AG09309 (cell line): Measurements from ENCODE around the gene TMEM147.

Experiments used
- DNase-seq: peaks from one replicate; pipeline ENCODE4 v3.0.0-alpha.2; 2010; ENCODE audit warnings: low read depth
- H3K4me3 ChIP-seq: 2 replicates; pipeline ENCODE4 v1.5.1; 2011; ENCODE audit warnings: mild to moderate bottlenecking, low read depth, low read length, moderate library complexity; ENCODE audit not compliant: control insufficient read depth
- CTCF ChIP-seq: IDR thresholded peaks from 2 replicates; pipeline ENCODE4 v1.5.1; 2011; ENCODE audit warnings: mild to moderate bottlenecking, low read depth, low read length, inconsistent platforms; ENCODE audit not compliant: insufficient read depth, control insufficient read depth; ENCODE audit errors: missing control alignments

TMEM147 gene

DNA sequence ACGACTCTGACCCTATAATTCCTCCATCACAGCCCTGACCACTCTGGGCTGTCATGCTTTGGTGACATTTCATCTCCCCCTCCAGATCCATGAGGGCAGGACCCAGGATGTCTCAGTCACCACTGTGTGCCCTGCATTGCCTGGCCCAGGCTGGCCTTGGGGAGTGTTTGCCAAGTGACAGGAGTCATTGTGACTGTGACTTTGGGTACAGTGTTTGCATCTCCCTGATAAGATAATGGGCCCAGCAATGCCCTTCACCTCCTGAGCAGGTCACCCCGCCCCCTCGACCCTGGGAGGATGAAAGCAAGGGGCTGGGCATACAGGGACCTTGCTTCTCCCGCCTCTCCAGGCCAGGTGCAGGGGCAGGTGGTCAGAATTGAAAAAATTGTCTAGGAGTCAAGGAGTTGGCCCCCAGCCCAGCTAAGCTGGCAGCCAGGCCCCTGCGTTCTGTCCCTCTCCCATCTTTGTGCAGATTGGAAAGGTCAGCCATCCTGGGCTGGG, 23.9 kb downstream of the TMEM147 start:
- TF ChIP-seq CTCF, result no peak
- H3K4me3 ChIP-seq, result no peak overlapping the region
- no peak for DNase-seq

- H3K4me3 ChIP-seq, result no peak overlapping the region
- no peak for TF ChIP-seq CTCF
Measured at GRCh38 chr19:35571406-35571965, 26.1 kb downstream of the TMEM147 start.

DNA sequence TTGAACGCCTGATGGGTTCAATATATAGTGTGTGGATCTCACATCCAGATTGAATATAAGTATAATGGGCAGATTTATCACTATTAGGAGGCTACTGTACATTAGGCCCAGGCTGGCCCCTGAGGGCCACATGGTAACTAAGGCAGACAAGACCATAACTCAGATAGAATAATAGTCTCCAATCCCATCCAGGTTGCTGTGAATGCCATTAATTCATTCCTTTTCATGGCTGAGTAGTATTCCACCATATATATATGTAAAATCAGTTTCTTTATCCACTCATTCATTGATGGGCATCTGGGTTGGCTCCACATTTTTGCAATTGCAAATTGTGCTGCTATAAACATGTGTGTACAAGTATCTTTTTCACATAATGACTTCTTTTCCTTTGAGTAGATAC, 32.5 kb downstream of the TMEM147 start:
- no peak for TF ChIP-seq CTCF
- DNase-seq, result no peak
- H3K4me3 ChIP-seq, result no peak overlapping the region

More at GRCh38 chr19:35571406-35571965, 26.1 kb downstream of the TMEM147 start:
- DNase-seq, result no peak

DNA sequence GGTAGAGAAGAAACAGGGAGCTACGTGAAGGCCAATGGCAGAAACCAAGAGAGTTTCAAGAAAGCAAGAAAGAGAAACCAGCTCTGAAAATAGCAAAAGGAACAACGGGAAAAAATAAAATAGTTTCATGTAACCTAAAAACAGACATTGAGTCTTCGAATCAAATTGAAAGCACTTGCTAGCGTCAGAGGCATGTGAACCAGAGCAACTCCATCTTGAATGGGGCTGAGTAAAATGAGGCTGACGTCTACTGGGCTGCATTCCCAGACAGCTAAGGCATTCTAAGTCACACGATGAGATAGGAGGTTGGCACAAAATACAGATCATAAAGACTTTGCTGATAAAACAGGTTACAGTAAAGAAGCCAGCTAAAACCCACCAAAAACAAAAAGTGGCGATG, 33.3 kb downstream of the TMEM147 start:
- TF ChIP-seq CTCF, result no peak
- no peak overlapping the region for H3K4me3 ChIP-seq
- no peak for DNase-seq

DNA sequence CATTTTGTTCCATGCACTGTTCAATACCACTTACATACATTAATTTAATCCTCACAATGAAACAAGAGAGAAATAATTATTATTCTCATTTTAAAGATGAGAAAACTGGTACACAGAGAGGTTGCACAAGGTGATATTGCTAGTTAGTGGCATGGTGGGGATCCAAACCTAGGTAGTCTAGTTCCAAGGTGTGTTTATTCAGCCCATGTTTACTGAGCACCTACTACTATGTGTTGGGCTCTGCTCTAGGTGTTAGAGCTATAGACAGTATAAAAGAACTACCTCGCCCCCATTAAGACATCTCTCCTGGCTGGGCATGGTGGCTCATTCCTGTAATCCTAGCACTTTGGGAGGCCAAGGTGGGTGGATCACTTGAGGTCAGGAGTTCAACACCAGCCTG, 37.3 kb downstream of the TMEM147 start:
- H3K4me3 ChIP-seq, result no peak overlapping the region
- DNase-seq, result no peak
- TF ChIP-seq CTCF, result no peak

DNA sequence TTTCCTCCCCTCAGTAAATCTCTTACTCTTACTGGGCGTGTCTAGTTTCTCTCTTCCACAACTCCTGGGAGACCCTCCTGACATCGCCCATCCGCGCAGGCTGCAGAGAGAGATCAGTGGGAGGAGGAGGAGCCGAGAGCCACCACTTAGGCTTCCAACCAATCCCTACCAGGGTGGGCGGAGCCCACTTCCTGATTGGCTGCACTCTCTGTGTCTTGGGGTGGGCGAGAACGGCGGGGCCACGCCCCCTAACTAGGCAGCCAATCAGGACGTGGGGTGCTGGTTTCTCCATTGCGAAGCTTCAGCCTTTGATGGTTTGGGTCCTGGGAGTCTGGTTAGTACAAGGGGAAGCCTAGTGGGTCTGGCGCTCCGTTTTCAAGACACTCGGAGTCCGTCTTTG, 40.4 kb downstream of the TMEM147 start, which contains the start of gene PMIS2:
Gene PMIS2 (plus strand): TSS at position 326 of the 400 bp plus-strand sequence. CDS start 87 bp downstream, outside the sequence.
- TF ChIP-seq CTCF, result no peak
- DNase-seq, result no peak
- no peak within 1 kb of the TSS for H3K4me3 ChIP-seq
